SW480 (cell line): ENCODE results near the gene TNIP1.

Experiments
- DNase-seq: peaks from one replicate; pipeline ENCODE4 v3.0.0-alpha.2; 2016; ENCODE audit warnings: low spot score

TNIP1 gene

DNA sequence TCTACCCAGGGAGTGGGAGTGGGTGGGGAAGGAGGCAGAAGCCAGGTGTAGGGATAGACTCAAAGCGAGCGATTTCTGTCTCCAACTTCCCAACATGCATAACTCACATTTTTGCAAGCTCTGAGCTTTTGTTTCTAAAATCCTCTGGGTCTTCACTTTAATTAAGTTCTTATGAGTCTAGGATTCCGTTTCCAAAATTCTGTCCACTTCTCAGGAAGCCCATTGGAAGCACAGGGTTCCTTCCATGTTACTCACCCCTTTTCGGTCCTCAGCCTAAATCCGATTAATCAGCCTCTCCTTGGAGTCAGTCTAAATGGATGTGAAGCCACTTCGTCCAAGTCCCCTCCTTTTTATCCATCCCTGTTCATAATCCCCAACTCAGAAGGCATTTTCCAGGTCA, 59.1 kb downstream of the TNIP1 start:
- no peak for DNase-seq

- peak; percentile 62 for DNase-seq
These were observed 60.3 kb downstream of the TNIP1 start, which contains the start of gene GPX3 for GRCh38 chr5:151020304-151021110. TSS of gene GPX3 (plus strand) at chr5:151020591. CDS start at chr5:151020655, 64 bp downstream.

- no peak for DNase-seq
These were observed 61.5 kb downstream of the TNIP1 start for GRCh38 chr5:151019331-151019730.

GRCh38 chr5:151018846-151019245, 62.0 kb downstream of the TNIP1 start:
- no peak for DNase-seq

DNA sequence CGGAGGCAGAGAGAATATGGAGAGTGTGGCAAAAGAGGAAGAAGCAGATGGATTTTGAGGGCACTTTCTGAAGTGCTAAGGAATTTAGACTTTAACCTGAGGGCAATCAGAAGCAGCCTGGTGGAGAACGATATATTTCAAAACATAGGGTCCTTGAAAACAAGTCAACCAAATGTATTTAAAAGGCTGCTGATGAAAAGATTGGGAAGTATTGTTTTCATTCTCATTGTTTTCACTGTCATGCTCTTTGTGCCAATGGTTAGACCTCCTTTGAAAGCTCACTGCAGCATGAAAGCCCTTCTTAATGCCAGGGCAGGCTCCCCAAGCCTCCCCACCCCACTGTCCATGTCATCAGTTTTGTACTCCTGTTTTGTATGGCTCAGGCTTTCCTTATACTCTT, 62.9 kb downstream of the TNIP1 start:
- no peak for DNase-seq

GRCh38 chr5:151016700-151017099, 64.1 kb downstream of the TNIP1 start:
- DNase-seq, result no peak

DNA sequence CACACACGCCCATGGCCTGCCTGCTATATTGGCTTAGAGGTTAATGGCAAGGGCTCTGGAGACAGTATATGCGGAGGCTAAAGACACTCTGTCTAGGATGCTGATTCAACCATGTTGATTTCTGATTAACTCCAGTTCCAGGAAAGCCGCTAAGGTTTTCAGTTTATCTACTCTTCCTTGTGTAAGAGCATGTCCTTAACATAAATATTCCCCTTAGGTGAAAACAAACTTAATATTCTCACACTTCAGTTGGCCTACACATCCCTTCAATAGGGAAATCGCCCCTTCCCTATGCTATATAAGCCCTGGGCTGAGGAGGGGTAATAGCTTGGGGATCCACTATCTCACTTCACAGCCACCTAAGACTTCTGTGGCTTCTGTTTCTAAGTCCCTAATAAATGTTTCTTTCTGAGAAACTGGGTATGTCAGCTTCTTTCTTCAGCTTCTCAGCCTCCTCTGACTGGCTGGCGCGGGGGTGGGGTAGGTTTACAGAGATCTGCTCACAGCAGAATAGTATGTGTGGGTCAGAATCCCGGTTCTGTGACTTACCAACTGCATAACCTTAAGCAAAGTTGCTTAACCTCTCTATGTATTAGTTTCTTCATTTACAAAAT, 64.8 kb downstream of the TNIP1 start:
- DNase-seq, result no peak

DNA sequence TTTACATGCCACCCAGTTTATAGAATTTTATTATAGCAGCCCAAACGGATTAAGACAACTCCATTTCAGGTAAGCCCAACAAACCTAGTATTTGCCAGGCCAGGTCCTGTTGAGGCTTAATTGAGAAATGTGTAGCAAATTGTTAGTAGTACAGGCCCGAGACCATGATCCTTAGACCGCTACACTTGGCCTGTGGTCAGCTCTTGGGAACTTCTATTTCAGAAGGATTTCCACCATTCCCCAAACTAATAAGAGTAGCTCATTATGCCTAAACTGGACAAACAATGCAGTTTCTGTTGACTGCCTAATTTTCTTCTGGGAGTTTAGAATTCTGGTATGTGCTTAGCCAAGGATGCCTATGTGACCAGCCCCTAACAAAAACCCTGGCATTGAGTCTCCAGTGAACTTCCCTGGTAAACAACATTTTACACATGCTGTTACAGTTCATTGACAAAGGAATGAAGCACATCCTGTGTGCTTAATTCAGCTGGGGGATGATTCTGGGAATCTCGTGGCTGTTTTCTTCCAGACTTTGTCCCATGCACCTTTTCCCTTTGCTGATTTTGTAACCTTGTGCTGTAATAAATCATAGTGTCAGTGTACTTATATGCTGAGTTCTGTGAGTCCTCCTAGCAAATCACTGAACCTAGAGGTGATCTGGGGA, 66.0 kb downstream of the TNIP1 start:
- no peak for DNase-seq

DNA sequence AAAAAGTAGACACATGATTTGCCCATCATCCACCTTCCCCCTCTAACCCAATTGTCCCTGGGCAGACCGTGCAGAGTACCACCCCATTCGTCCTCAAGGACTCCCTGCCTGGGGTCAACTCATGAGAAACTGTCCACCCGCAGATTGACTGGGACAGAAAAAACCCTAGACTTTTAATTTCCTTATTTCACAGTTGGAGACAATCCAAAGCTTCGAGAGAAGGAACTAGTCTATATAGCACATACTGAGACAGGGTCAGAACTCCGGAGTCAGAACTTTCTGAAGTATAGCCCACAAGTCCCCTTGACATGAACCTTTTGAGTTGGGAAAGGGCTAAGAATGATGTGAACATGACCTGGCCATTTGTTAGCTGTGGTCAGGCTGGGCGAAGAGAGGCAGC, 68.0 kb downstream of the TNIP1 start:
- no peak for DNase-seq

- DNase-seq, result no peak
These were observed 71.9 kb downstream of the TNIP1 start for GRCh38 chr5:151008906-151009305.

- DNase-seq, result no peak
These were observed 72.7 kb downstream of the TNIP1 start for GRCh38 chr5:151008210-151008491.

- no peak for DNase-seq
These were observed 73.2 kb downstream of the TNIP1 start for GRCh38 chr5:151007430-151008209.

GRCh38 chr5:151006704-151007334, 74.0 kb downstream of the TNIP1 start:
- DNase-seq, result no peak

DNA sequence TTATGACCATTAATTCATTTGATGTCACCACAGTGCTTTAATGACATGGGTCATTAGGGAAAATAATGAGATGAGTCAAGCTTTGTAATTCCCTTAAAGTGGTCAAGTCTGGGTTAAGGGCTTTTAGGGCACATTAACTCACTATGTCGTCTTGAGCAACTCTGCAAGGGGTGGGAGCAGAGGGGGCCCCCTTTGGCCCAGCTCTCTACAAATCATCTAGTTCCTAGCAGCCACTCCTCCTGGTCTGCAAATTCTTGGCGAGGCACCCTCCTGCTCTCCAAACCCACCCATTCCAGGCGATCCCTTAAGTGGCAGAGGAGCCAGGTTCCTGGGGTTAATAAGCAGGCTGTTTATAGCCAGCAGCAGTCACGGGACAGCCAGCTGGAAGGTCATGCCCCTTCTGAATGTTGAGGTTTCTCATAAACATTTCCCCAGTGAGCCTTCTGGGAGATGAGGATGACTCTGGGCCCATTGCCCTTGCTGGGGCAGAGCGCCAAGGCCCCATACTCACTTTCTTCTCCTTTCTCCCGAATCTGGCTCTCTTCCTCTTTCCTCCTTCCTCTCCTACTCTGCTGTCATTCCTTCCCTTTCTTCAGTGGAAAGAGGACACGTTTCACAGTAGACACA, 74.8 kb downstream of the TNIP1 start:
- peak; percentile 90 for DNase-seq

- DNase-seq, result peak; percentile 25
These were observed 75.5 kb downstream of the TNIP1 start for GRCh38 chr5:151005187-151005949.

- DNase-seq, result peak; percentile 44
These were observed 76.3 kb downstream of the TNIP1 start for GRCh38 chr5:151004499-151004898.

DNA sequence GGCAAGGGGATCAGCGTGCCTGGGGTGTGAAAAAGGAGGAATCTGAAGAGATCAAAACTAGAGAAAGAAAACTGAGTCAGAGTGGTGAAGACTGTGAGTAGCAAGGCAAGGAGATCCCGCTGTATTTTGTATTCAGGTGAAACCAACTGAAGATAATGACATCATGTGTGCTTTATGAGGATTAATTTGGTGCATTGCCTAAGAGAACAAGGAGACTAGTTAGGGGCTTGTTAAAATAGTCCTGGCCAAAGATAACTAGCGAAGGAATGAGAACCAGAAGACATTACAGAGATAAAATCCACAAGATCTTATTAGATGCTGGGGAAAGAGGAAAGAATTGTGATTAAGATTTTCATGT, 77.4 kb downstream of the TNIP1 start:
- DNase-seq, result no peak

GRCh38 chr5:151002681-151003502, 77.9 kb downstream of the TNIP1 start:
- no peak for DNase-seq

GRCh38 chr5:151002250-151002649, 78.6 kb downstream of the TNIP1 start:
- no peak for DNase-seq

GRCh38 chr5:151001436-151001835, 79.4 kb downstream of the TNIP1 start:
- no peak for DNase-seq
